ENCODE measurements around the gene CHD9.

- TF ChIP-seq CTCF (IDR thresholded peaks at IDR 0.05) (no peak), POLR2A (IDR thresholded peaks at IDR 0.05) (no peak)
Observed at GRCh38 chr16:53068423-53068833, 13.6 kb downstream of the CHD9 start.
